Glutamatergic neuron (in vitro differentiated cells): ENCODE measurements around the gene NAA80. TPM values are rescaled to one million over a fixed set of nuclear protein-coding genes. Genes with fewer than 3 reads are reported as not detected.

ENCODE experiments used
- DNase-seq: peaks from one replicate; pipeline ENCODE4 v3.0.0; 2022
- H3K27ac Mint-ChIP-seq: one replicate; pipeline ENCODE4 v1.8.0; 2020; ENCODE audit warnings: mild to moderate bottlenecking, mixed read lengths, inconsistent platforms; ENCODE audit not compliant: unreplicated experiment
- H3K27me3 Mint-ChIP-seq: one replicate; pipeline ENCODE4 v1.8.0; 2020; ENCODE audit warnings: mild to moderate bottlenecking, moderate library complexity, mixed read lengths, inconsistent platforms; ENCODE audit not compliant: unreplicated experiment
- H3K36me3 Mint-ChIP-seq: one replicate; pipeline ENCODE4 v1.8.0; 2020; ENCODE audit warnings: mild to moderate bottlenecking, mixed read lengths, inconsistent platforms; ENCODE audit not compliant: unreplicated experiment
- H3K4me1 Mint-ChIP-seq: one replicate; pipeline ENCODE4 v1.8.0; 2020; ENCODE audit warnings: mild to moderate bottlenecking, low read depth, mixed read lengths, inconsistent platforms; ENCODE audit not compliant: unreplicated experiment
- H3K4me3 Mint-ChIP-seq: one replicate; pipeline ENCODE4 v1.8.0; 2020; ENCODE audit warnings: mild to moderate bottlenecking, mixed read lengths, inconsistent platforms; ENCODE audit not compliant: unreplicated experiment
- H3K9me3 Mint-ChIP-seq: one replicate; pipeline ENCODE4 v1.8.0; 2020; ENCODE audit warnings: mild to moderate bottlenecking, moderate library complexity, mixed read lengths, inconsistent platforms; ENCODE audit not compliant: unreplicated experiment
- CTCF ChIP-seq: fragments of 200-600 bp; sonication (generic); IDR thresholded peaks from one replicate; pipeline ENCODE4 v1.5.0; 2021; ENCODE audit not compliant: partially characterized antibody, unreplicated experiment
- total RNA-seq: library from RNA; stranded (reverse); fragmentation: NEBNext Ultra II Directional; extraction: Animal tissue kit (Norgen Biotek cat#: 25700); gene quantifications from one replicate; pipeline ENCODE4 v1.2.1, GENCODE V29; 2021; ENCODE audit not compliant: unreplicated experiment

Gene NAA80
- total RNA-seq, 1 donor from 2014 or later = 13.3 TPM

GRCh38 chr3:50322386-50323091 is 23.3 kb upstream of the NAA80 start, which contains the start of gene HYAL2:
TSS of gene HYAL2 (minus strand) at chr3:50322745. CDS start at chr3:50320489, 2,256 bp downstream.
- Mint-ChIP-seq H3K4me1 (peaks cover 18% of the 10 kb centered on the region), H3K27ac (peak within 1 kb of the TSS; percentile 95), H3K27me3 (peaks cover 8% of the 10 kb centered on the region), H3K36me3 (no peaks in the 10 kb centered on the region), H3K4me3 (peak within 1 kb of the TSS; percentile 82), H3K9me3 (peaks cover 6% of the 10 kb centered on the region)
- no peak for TF ChIP-seq CTCF
- no peak for DNase-seq

- H3K27me3 Mint-ChIP-seq = peaks cover 8% of the 10 kb centered on the region
- peak overlapping the region; percentile 95 for H3K27ac Mint-ChIP-seq
- no peaks in the 10 kb centered on the region for H3K36me3 Mint-ChIP-seq
- peaks cover 16% of the 10 kb centered on the region for H3K4me1 Mint-ChIP-seq
- peak overlapping the region; percentile 34 for H3K4me3 Mint-ChIP-seq
- no peak for TF ChIP-seq CTCF
- DNase-seq = no peak
- H3K9me3 Mint-ChIP-seq = peaks cover 6% of the 10 kb centered on the region
These were observed 22.8 kb upstream of the NAA80 start for GRCh38 chr3:50322115-50322385.

- Mint-ChIP-seq H3K4me3 (peak overlapping the region; percentile 82), H3K4me1 (peaks cover 16% of the 10 kb centered on the region)
- TF ChIP-seq CTCF = peak; percentile 70
These were observed 22.3 kb upstream of the NAA80 start for GRCh38 chr3:50321336-50322114.

GRCh38 chr3:50320853-50321335 is 21.7 kb upstream of the NAA80 start:
- Mint-ChIP-seq H3K4me1 (peaks cover 16% of the 10 kb centered on the region), H3K9me3 (peaks cover 6% of the 10 kb centered on the region), H3K4me3 (peak overlapping the region; percentile 94), H3K27ac (peak overlapping the region; percentile 96), H3K36me3 (no peaks in the 10 kb centered on the region), H3K27me3 (peaks cover 10% of the 10 kb centered on the region)
- TF ChIP-seq CTCF = no peak
- DNase-seq = peak; percentile 88

More at GRCh38 chr3:50321336-50322114, 22.3 kb upstream of the NAA80 start:
- Mint-ChIP-seq H3K9me3 (peaks cover 6% of the 10 kb centered on the region), H3K27ac (peak overlapping the region; percentile 95), H3K27me3 (peaks cover 8% of the 10 kb centered on the region), H3K36me3 (no peaks in the 10 kb centered on the region)
- peak; percentile 89 for DNase-seq
